NCI-H524 (cell line): ENCODE results near the gene BRPF1.
A peak's percentile ranks its signal among the peaks of the same experiment; 100 is the strongest.

Experiments
- DNase-seq, 2 experiments: peaks; one replicate each; lab custom pipeline; 2025; lab: John Stamatoyannopoulos, UW

Gene BRPF1

GRCh38 chr3:9731206-9732079 lies at the start of gene BRPF1:
Gene BRPF1 (plus strand): TSS chr3:9731735. CDS start chr3:9734141, 2,406 bp downstream.
- DNase-seq: peak; percentile 95 to 97

DNA sequence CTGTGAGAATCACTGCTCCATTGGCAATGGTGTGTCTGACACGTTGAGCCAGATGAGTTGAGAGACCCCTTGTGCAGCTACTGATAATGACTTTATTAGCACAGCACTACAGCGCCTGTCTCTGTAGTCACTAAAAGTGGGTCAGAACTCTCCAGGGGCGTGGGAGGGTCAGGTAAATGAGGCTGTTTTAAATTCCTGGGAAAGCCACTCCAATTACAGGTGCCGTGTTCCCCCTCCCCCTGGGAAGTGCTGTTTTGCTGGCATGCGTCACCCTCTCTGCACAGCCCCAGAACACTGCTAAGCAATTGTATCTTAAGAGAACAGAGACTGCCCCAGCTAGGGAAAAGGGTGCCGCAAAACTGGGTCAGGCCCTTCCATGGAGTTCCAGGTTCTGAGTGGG lies 49.4 kb upstream of the BRPF1 start:
- DNase-seq: no peak

DNA sequence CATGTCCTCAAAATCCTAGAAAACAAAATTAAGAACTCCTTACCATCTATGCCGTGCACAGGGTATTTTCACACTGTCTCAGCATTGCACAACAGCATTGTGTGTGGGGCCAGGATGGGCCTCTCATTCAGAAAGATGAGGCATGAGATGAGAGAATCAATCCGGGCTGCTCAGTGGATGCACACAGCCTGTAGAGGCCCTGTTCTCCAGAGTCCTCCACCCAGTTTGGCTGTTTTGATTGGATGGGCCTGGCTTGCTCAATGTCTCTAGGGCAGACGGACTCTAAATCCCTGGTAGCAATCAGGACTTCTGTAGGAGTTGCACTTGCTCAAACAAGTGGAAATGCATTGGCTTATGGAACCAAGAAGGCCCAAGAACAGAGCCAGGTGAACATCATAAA lies 48.1 kb upstream of the BRPF1 start:
- DNase-seq: no peak

DNA sequence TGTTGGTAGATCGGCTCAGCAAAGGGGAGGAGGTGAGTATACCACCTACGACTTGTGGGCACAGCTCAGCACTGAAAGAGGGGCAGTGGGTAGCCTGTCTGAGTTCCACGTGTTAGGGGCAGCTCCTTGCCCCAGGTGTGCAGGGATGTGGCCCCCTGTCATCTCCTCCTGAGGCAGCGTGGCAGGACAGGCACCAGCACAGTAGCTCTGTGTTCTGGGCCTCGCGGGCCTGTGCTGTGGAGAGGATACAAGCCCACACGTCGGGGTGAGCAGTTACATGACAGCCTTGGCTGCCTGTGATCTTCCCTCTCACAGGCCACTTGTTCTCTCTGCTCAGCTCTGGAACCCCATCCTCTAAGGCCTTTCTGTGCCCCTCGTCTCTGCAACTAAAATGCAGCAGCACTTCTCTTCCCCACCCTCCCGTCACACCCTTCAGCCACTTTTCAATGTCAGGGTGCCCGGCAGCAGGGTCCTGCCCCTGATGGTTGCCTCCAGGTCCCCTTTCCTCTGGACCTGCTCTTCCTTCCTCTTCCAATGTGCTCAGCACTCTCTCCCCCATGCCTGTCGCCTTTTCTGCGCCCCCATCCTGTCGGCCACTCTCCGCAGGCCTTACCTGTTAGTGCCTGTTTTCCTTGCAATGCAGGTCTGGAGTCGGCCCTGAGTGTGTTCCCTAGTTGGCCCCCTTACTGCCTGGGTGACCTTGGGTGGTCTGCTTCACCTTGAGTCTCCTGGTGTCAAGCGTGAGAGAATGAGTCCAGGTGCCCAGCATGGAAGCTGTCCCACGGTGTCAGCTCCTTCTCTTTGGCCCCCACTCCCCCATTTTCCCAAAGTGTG lies 46.1 kb upstream of the BRPF1 start:
- no peak for DNase-seq

GRCh38 chr3:9686050-9686550 lies 45.4 kb upstream of the BRPF1 start:
- DNase-seq: no peak

GRCh38 chr3:9686703-9687102 lies 44.8 kb upstream of the BRPF1 start:
- no peak for DNase-seq

- DNase-seq: no peak
Measured at GRCh38 chr3:9687514-9687913, 44.0 kb upstream of the BRPF1 start.

- no peak for DNase-seq
Measured at GRCh38 chr3:9688961-9689360, 42.6 kb upstream of the BRPF1 start.

DNA sequence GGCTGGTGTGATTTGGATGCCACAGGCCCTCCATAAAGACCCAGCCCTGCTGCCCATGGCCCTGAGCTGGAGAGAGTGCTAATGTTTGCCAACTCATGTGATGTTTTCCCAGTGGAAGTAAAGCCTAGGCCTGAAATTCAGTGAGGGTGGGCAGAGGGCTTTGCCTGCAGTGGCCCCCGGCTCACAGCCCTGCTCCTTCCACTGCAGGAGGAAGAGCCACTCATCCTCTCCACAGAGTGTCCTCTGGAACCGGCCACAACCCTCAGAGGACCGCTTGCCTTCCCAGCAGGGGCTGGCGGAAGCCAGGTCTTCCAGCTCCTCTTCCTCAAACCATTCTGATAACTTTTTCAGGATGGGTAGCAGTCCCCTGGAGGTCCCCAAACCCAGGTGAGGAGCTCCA lies 41.8 kb upstream of the BRPF1 start:
- DNase-seq: no peak

GRCh38 chr3:9690451-9691450 lies 40.8 kb upstream of the BRPF1 start:
- no peak for DNase-seq

DNA sequence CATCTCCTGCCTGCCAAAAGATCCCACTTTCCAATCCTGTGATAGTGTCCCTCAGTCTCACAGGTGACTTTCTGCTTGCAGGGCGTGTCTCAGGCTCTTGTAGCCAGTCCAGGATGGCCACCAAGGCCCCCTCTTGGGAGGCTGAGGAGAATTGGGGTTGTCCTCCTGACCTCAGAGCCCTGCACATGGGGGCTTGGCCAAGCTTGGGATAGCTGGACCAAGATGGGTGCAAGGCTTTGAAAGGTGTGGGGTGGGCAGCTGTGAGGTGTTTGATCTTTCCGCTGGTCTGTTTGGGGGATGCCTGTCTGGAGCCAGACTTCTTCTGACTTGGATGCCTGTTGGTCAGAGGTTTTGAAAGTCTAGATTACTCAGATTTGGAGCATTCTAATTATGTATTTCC lies 39.9 kb upstream of the BRPF1 start:
- DNase-seq: no peak

DNA sequence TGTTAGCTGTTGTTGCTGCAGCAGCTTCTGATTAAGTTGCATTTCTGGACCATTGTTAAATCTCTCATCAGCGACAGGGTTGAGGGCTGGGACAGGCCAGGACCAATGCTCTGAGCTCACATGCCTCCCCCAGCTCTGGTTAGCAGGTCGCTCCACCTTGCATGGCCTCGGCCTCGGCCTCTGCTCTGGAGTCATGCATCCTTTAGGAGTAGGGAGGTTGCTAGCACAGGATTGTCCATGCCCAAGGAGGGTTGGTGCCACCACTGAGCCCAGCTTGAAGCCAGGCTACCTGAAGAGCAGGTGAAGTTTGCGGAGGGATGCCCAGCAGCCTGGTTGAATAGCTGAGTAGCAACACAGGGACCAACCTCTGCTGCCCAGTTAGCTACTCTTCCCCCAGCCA lies 39.1 kb upstream of the BRPF1 start:
- no peak for DNase-seq

- DNase-seq: peak; percentile 84 to 91
Measured at GRCh38 chr3:9695345-9695744, 36.2 kb upstream of the BRPF1 start.

GRCh38 chr3:9695746-9696145 lies 35.8 kb upstream of the BRPF1 start:
- DNase-seq: no peak

DNA sequence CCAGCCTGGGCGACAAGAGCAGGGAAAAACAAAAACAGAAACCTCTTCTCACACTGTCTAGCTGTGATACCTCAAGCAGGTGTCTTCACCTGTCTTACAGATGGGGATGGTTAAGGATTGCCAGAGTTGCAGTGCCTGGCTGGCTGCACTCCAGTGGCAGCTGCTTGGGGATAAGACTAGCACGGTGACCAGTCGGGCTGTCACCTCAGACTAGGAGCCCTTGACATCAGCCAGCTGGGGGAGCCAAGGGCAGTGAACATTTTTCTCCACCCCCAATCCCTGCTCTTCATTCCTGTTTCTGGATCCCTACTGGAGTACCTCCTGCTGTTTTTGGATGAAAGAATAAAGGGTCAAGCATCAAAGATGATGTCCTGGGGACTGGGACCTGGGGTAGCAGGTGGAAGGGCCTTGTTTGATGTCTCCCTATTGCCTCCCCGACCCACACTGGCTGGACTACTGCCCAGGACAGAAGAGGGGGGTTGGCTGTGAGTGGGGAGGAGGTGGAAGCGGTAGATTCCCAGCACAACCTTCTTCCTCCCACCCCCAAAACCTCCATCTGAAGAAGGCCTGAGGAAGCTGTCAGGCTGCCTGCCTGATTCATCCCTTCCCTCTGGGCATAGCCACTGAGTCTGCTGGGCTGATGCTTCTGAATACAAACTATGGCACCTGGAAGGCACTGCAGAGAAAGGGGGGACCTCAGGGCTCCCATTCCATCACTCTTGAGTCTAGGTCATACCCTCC lies 34.9 kb upstream of the BRPF1 start:
- DNase-seq: peak in 1 of 2 experiments; percentile 40

GRCh38 chr3:9697892-9698291 lies 33.6 kb upstream of the BRPF1 start:
- no peak for DNase-seq

DNA sequence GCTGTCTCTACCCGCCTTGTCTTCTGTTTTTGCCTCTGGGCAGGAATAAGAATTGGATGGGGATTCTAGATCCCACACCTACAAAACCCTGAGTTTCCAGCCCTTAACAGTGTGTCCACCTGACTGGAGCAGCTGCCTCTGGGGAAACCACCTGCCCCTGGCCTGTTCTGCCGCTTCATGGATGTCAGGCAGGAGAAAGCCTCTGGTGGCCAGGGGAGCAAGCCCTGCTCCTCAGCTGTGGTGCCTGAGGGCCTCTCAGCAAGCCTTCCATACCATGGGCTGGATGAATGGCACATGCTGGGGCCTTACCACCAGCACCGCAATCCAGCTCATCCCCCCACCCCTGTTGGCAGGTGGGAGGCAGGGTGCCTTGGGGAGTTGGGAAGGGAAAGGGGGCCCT lies 33.2 kb upstream of the BRPF1 start:
- DNase-seq: no peak

- DNase-seq: no peak
Measured at GRCh38 chr3:9700536-9700935, 31.0 kb upstream of the BRPF1 start.

DNA sequence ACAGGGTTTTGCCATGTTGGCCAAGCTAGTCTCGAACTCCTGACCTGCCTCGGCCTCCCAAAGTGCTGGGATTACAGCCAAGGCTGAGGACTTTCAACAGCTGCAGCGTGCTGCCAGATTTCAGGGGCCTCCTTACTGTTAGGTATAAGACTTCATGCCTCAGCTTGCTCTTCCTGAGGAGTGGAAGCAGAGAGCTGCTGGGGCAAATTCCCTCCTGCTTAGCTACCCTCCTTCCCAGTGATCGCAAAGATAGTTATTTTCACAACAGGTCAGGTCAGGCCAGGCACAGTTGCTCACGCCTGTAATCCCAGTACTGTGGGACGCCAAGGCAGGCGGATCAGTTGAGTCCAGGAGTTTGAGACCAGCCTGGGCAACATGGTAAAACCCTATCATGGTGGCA lies 30.5 kb upstream of the BRPF1 start:
- no peak for DNase-seq

- DNase-seq: no peak
Measured at GRCh38 chr3:9701711-9702110, 29.8 kb upstream of the BRPF1 start.

DNA sequence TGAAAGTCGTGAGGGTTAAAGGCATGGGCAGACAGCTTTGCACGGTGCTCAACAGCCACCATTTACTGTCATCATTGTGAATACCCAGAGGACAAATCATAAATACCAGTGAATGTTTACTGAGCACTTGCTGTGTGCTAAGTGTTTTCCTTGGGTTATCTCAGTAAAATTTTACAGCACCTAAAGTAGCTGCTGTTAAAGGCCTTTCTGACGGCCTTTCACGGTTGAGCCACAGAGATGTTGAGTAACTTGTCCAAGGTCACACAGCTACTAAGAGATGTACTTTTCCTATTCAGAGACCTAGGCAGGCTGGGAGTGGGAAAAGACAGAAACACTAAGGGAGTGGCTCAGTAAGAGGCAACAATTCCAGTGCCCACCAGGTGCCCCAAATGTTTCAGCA lies 28.3 kb upstream of the BRPF1 start:
- no peak for DNase-seq
